HG02623 (cell line): ENCODE measurements around the gene BOLA3.
"Not testable (repeated sequence)": the region's sequence is repeated elsewhere in the genome, so short reads cannot be mapped to it uniquely, and the experiment has no call there.

Source experiments
- ATAC-seq: cut with Tn5 transposase; IDR thresholded peaks from one replicate; pipeline ENCODE4 v1.9.1; 2021; ENCODE audit warnings: moderate library complexity; ENCODE audit not compliant: unreplicated experiment

The BOLA3 gene

DNA sequence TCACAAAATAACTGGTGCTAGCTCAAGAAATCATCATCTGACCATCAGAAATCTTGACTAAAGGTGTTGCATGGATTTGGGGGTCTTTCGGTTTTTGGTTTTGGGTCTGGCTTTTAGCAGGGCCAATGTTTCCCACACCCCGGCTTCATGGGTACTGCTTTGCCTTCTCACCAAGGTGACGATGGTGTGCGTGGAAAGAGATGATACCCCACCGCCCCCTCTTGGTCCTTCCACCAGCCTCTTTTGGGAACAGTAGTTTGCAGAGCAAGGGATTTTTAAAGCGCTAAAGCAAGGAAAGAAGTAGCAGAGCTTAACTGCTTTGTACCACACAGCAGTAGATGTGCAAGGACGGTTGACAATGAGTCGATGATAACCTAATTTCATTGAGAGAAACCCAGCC is 42.3 kb downstream of the BOLA3 start:
- ATAC-seq: no peak

- no peak for ATAC-seq
These were observed 42.9 kb downstream of the BOLA3 start for GRCh38 chr2:74104839-74105238.

- no peak for ATAC-seq
These were observed 43.9 kb downstream of the BOLA3 start for GRCh38 chr2:74103763-74104162.

DNA sequence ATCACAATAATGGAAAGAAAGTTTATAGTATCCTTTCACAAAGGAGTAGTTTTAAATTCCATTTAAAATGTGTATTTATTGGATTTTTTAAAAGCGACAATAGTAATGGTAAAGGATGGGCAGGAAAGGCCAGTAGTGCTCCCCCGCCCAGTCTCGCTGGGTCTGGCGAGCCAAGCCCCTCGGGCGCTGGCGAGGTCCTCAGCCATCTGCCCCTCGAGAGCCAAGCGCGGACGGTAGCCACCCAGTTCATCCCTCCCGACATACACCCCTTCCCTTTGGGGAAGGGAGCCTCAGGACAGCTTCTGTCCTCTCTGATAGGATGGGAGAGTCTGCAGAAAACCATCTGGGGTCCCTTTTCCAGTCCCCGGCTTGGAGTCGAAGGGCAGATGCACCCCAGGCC is 45.2 kb downstream of the BOLA3 start:
- no peak for ATAC-seq

- ATAC-seq: no peak
These were observed 46.0 kb downstream of the BOLA3 start for GRCh38 chr2:74101574-74102300.

DNA sequence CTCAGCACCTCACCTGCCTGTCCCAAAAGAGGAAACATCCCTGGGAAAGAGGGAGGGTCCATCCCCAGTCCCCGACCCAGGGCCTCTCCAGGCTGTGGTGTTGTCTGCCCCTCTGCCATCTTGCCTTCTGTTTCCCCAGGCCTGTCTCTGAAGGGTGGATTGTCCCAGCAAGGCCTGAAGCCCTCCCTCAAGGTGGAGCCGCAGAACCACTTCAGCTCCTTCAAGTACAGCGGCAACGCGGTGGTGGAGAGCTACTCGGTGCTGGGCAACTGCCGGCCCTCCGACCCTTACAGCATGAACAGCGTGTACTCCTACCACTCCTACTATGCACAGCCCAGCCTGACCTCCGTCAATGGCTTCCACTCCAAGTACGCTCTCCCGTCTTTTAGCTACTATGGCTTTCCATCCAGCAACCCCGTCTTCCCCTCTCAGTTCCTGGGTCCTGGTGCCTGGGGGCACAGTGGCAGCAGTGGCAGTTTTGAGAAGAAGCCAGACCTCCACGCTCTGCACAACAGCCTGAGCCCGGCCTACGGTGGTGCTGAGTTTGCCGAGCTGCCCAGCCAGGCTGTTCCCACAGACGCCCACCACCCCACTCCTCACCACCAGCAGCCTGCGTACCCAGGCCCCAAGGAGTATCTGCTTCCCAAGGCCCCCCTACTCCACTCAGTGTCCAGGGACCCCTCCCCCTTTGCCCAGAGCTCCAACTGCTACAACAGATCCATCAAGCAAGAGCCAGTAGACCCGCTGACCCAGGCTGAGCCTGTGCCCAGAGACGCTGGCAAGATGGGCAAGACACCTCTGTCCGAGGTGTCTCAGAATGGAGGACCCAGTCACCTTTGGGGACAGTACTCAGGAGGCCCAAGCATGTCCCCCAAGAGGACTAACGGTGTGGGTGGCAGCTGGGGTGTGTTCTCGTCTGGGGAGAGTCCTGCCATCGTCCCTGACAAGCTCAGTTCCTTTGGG is 47.2 kb downstream of the BOLA3 start:
- ATAC-seq: no peak

- no peak for ATAC-seq
These were observed 47.9 kb downstream of the BOLA3 start for GRCh38 chr2:74099835-74100234.

DNA sequence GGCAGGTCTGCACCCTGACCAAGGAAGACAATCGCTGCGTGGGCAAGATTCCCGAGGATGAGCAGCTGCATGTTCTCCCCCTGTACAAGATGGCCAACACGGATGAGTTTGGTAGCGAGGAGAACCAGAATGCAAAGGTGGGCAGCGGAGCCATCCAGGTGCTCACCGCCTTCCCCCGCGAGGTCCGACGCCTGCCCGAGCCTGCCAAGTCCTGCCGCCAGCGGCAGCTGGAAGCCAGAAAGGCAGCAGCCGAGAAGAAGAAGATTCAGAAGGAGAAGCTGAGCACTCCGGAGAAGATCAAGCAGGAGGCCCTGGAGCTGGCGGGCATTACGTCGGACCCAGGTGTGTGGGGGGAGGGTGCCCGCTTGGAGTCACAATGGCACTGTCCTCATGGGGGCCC is 48.4 kb downstream of the BOLA3 start:
- no peak for ATAC-seq

DNA sequence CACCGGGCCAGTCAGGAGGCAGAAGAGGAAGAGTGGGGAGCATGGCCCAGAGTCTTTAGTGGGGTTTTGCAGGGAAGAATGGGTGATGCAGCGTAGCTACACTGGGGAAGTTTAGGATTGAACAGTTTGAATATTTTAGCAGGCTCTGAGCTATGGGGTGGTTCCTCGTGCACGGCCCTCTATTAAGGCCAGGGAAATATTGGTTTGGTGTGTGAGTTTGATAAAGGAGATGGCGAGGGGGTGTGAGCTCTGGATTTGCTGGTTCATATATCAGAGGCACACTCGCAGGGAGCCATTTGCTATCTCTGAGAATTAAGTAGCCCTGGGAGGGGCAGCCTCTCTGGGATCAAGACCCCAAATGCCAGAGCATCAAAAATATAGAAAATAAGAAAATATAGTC is 50.1 kb downstream of the BOLA3 start:
- no peak for ATAC-seq

- ATAC-seq: no peak
These were observed 51.7 kb downstream of the BOLA3 start for GRCh38 chr2:74096052-74096451.

DNA sequence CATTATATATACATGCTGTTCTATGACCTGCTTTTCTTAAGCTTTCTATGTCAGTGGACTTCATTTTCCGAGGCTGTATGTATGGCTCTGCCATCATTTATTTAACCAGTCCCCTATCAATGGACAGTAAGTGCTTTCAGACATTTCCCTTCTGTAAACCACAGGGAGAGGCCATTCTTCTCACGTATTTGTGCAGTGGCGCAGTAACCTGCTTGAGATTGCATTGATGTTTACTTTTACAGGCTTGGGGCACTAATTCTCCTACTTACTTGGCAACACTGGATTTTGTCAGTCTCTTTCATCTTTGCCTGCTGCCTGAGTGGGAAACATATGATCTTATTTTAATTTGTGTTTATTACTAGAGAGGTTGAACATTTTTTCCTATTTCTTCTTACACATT is 52.1 kb downstream of the BOLA3 start:
- no peak for ATAC-seq

DNA sequence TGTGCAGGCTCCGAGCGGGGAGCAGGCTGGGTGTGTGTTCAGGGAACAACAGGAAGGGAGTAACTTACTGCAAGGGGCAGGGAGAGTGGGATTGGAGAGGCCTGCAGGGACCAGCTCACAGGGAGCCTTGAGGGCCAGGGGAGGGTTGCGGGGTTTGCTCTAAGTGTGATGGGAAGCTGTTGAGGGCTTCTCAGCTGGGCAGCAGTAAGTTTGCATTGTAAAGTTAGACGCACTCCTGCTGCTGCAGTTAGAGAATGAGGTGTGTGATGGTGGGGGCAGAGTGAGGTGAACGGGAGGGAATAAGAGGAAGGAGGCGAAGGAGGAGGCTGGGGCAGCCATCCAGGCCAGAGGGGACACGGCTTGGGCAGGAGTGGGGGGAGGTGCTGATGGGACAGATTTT is 53.4 kb downstream of the BOLA3 start:
- ATAC-seq: no peak

DNA sequence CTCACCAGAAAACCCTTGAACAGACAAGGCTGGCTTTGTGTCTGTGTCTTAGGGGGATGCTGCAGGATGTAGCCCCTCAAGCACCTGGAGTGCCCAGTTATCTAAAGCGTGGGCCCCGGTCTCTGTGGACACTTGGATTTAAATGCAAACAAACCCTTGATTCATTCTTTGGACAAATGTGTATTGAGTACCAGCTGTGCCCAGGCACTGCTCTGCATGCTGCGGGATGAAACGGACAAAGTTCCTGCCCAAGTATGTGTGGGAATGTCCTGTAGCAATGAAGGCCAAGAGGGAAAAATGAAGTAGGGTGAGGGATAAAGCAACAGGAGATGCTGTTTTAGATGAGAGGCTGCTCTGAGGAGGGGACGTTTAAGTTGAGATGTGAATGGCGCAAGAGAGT is 53.9 kb downstream of the BOLA3 start:
- ATAC-seq: no peak

DNA sequence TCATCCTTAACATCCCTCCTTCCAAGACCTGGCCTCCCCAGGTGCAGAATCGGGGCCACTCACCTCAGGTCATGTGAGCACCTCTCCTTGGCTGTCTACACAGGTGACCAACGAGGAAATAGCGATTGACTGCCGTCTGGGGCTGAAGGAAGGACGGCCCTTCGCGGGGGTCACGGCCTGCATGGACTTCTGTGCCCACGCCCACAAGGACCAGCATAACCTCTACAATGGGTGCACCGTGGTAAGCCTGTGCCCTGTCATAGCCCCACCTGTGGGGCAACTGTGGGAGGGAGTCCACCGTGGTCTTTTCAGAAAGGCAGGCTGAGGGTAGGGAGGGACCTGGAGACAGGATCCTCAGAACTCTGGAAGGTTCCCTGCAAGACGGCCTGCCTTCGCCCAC is 54.3 kb downstream of the BOLA3 start:
- ATAC-seq: no peak

GRCh38 chr2:74092275-74092674 is 55.4 kb downstream of the BOLA3 start:
- no peak for ATAC-seq

GRCh38 chr2:74091391-74091790 is 56.3 kb downstream of the BOLA3 start:
- ATAC-seq: no peak

DNA sequence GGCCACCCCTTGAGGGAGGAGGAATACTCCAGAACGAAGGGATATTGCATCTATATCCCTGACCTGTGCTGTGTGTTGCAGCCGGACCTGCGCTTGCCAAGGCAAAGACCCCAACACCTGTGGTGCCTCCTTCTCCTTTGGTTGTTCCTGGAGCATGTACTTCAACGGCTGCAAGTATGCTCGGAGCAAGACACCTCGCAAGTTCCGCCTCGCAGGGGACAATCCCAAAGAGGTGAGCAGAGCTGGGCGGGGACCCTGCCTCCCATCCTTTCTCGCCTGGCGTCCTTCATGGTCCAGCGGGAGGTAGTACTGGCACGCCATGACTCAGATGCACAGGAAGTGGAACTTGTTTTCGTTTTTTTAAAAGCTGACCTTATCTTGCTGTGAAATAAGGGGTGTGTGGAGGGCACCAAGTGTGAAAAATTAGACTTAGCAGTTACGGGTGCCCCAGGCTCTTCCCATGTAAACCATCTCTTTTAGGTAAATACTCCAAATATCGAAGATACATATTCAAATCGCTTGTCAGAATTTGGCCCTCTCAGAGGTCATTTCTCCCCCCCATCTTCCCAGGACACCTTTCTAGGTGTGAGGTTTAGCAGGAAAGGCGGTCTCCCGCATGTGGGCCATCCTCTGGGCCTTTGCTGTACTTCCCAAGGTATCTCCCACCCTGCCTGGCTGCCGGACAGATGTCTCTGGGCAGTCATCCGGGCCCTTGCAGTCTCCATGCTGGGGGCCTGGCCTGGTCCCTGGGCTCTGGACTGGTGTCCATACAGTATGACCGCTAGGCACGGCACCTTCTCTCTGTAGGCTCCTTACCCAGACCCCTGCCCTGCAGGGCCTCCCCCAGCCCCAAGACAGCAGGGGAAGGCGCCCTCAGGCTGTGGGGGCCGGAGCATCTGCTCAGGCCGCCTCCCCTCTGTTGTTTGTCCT is 57.6 kb downstream of the BOLA3 start:
- ATAC-seq: no peak

DNA sequence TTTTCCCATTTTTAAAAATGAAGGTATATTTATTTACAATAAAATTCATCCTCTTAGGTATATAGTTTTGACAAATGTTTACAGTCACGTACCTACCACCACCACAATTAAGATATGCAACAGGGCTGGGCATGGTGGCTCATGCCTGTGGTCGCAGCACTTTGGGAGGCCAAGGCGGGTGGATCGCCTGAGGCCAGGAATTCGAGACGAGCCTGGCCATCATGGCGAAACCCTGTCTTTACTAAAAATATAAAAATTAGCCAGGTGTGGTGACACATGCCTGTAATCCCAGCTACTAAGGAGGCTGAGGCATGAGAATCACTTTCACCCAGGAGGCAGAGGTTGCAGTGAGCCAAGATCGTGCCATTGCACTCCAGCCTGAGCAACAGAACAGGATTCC is 59.0 kb downstream of the BOLA3 start:
- ATAC-seq: not testable (repeated sequence)

GRCh38 chr2:74087696-74088095 is 60.0 kb downstream of the BOLA3 start:
- ATAC-seq: no peak

DNA sequence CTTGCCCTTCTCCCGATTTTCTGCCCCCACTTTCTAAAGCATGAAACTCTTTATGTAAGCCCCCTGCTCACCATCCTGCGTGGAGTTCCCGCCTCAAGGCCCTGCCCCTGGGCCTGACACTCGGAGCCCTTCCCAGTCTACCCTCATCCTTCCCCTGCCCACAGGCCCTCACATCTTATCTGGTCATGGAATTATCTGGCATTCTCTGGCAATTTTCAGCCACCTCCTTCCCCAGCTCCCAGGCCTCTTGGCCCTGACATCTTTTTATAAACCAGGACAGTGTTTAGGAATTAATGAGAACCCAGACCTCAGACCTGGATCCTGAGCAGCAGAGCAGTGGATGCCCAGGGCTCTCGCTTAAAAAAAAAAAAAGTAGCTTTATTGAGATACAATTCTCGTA is 61.7 kb downstream of the BOLA3 start:
- ATAC-seq: no peak
